SK-N-SH (cell line): Measurements from ENCODE around the gene SPTBN1.

Experiments used
- EZH2phosphoT487 ChIP-seq: fragments of 200-600 bp; sonication (generic); IDR thresholded peaks from 2 replicates; pipeline ENCODE4 v1.6.1; 2017; ENCODE audit warnings: low read depth, mixed run types, mild to moderate bottlenecking, antibody characterized with exemption, moderate library complexity, borderline replicate concordance
- FOXM1 ChIP-seq: IDR thresholded peaks from 2 replicates; pipeline ENCODE4 v1.4.0; 2012; ENCODE audit warnings: low read depth, mild to moderate bottlenecking
- YY1 ChIP-seq: IDR thresholded peaks from 2 replicates; pipeline ENCODE4 v1.4.0; 2012; ENCODE audit warnings: low read depth, mild to moderate bottlenecking
- TF ChIP-seq, protein P1 (sequence below): IDR thresholded peaks from 2 replicates; pipeline ENCODE4 v1.6.1; 2012; ENCODE audit warnings: mild to moderate bottlenecking, low read depth, low read length, moderate library complexity

- no peak for TF ChIP-seq FOXM1
- TF ChIP-seq YY1, result no peak
- TF ChIP-seq EZH2phosphoT487, result no peak
- TF ChIP-seq, protein P1, sequence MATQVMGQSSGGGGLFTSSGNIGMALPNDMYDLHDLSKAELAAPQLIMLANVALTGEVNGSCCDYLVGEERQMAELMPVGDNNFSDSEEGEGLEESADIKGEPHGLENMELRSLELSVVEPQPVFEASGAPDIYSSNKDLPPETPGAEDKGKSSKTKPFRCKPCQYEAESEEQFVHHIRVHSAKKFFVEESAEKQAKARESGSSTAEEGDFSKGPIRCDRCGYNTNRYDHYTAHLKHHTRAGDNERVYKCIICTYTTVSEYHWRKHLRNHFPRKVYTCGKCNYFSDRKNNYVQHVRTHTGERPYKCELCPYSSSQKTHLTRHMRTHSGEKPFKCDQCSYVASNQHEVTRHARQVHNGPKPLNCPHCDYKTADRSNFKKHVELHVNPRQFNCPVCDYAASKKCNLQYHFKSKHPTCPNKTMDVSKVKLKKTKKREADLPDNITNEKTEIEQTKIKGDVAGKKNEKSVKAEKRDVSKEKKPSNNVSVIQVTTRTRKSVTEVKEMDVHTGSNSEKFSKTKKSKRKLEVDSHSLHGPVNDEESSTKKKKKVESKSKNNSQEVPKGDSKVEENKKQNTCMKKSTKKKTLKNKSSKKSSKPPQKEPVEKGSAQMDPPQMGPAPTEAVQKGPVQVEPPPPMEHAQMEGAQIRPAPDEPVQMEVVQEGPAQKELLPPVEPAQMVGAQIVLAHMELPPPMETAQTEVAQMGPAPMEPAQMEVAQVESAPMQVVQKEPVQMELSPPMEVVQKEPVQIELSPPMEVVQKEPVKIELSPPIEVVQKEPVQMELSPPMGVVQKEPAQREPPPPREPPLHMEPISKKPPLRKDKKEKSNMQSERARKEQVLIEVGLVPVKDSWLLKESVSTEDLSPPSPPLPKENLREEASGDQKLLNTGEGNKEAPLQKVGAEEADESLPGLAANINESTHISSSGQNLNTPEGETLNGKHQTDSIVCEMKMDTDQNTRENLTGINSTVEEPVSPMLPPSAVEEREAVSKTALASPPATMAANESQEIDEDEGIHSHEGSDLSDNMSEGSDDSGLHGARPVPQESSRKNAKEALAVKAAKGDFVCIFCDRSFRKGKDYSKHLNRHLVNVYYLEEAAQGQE, result peak; percentile 34; the same call in 1 of the 2 replicates
Observed at GRCh38 chr2:54657664-54658083, 201.5 kb downstream of the SPTBN1 start.
